Epithelial cell of proximal tubule (primary cell): ENCODE results near the gene SLC20A1. TPM values are rescaled to one million over a fixed set of nuclear protein-coding genes. Genes with fewer than 3 reads are reported as not detected.

Source experiments
- DNase-seq: peaks from one replicate; pipeline ENCODE4 v3.0.0-alpha.2; 2011; ENCODE audit warnings: low read depth
- H3K4me3 ChIP-seq: 2 replicates; pipeline ENCODE4 v1.5.1; 2011; ENCODE audit warnings: low read depth, mild to moderate bottlenecking, low read length
- CTCF ChIP-seq: conservative IDR thresholded peaks from 2 replicates; pipeline ENCODE4 v1.5.1; 2012; ENCODE audit warnings: low read depth, mild to moderate bottlenecking, low read length
- total RNA-seq: library from RNA; depleted of rRNA; stranded (reverse); fragments of >200 nt; gene quantifications from 2 replicates; pipeline ENCODE4 v1.2.3, GENCODE V29; 2015

The SLC20A1 gene
- total RNA-seq, 1 donor from 2014 or later, result 60.1 TPM

- TF ChIP-seq CTCF, result no peak
- DNase-seq, result no peak
- no peak overlapping the region for H3K4me3 ChIP-seq
These were observed 38.0 kb downstream of the SLC20A1 start for GRCh38 chr2:112683550-112684414.

GRCh38 chr2:112684415-112684775 is 38.7 kb downstream of the SLC20A1 start:
- TF ChIP-seq CTCF, result no peak
- H3K4me3 ChIP-seq, result no peak overlapping the region
- no peak for DNase-seq

GRCh38 chr2:112685271-112685884 is 39.6 kb downstream of the SLC20A1 start:
- TF ChIP-seq CTCF, result peak; percentile 16
- no peak for DNase-seq
- no peak overlapping the region for H3K4me3 ChIP-seq

- no peak for DNase-seq
These were observed 40.8 kb downstream of the SLC20A1 start for GRCh38 chr2:112686348-112687217.

GRCh38 chr2:112687522-112687921 is 41.8 kb downstream of the SLC20A1 start:
- no peak overlapping the region for H3K4me3 ChIP-seq
- TF ChIP-seq CTCF, result no peak
- DNase-seq, result no peak

More at GRCh38 chr2:112686348-112687217, 40.8 kb downstream of the SLC20A1 start:
- H3K4me3 ChIP-seq, result no peak overlapping the region
- no peak for TF ChIP-seq CTCF

- DNase-seq, result no peak
- no peak overlapping the region for H3K4me3 ChIP-seq
- TF ChIP-seq CTCF, result no peak
These were observed 42.5 kb downstream of the SLC20A1 start for GRCh38 chr2:112688086-112688880.
